Astrocyte of the spinal cord (primary cell): ENCODE results near the gene CDC42BPB.

Experiments
- DNase-seq: peaks from one replicate; pipeline ENCODE4 v3.0.0; 2011; ENCODE audit warnings: low read depth, low spot score
- H3K4me3 ChIP-seq: 2 replicates; pipeline ENCODE4 v1.5.1; 2011; ENCODE audit warnings: low read depth, mild to moderate bottlenecking, low read length, moderate library complexity
- CTCF ChIP-seq: IDR thresholded peaks from 2 replicates; pipeline ENCODE4 v1.5.1; 2012; ENCODE audit warnings: low read depth, mild to moderate bottlenecking, low read length, inconsistent platforms
- in situ Hi-C: cut with HindIII; loops from 2 replicates; pipeline ENCODE4 v1.10.0; 2017; ENCODE audit warnings: low sequenced_read_pairs

The CDC42BPB gene

DNA sequence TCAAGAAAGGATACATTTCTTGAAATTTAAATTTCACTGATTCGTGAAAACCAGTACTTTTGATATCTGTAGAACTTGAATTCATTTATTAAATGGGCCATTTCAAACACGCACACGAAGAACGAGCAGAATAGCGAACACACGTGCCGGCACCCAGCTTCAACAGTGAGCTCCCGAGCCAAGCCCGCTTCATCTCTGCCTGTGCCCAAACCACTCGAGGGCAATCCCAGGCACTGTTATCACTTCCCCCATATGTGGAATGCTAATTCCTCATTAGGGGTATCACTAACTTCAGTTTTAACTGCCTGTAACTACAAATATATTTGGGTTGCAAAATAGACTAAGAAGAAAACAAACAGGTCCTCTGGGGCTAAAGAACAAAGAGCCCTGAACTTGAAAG is 86.9 kb downstream of the CDC42BPB start:
- no peak for TF ChIP-seq CTCF
- in situ Hi-C loops = no loop called here
- no peak overlapping the region for H3K4me3 ChIP-seq
- DNase-seq = no peak

DNA sequence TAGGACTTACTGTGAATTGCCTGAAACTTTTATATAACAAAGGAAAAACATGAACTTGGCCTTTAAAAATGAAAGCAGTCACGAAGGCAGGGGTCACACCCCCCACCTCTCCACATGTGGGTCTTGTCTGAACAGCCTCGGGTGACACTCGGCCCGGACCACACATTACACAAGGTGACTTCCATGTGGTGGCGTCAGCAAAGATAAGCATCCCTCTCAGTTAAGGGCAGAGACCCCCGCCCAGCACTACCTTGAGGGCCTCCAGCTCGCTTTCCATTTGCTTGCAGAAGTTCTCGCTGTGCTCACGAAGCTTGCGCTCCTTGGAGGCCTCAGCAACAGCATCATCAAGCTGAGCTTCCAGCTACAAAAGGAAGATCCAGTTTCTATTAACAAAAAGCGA is 87.4 kb downstream of the CDC42BPB start:
- in situ Hi-C loops = no loop called here
- no peak for DNase-seq
- no peak overlapping the region for H3K4me3 ChIP-seq
- TF ChIP-seq CTCF = no peak

GRCh38 chr14:102969060-102969791 is 88.1 kb downstream of the CDC42BPB start:
- TF ChIP-seq CTCF = no peak
- no peak for DNase-seq
- H3K4me3 ChIP-seq = no peak overlapping the region
- in situ Hi-C loops = no loop called here

GRCh38 chr14:102968306-102968705 is 89.0 kb downstream of the CDC42BPB start:
- in situ Hi-C loops = no loop called here
- no peak for DNase-seq
- no peak for TF ChIP-seq CTCF
- H3K4me3 ChIP-seq = no peak overlapping the region

GRCh38 chr14:102967506-102967795 is 89.9 kb downstream of the CDC42BPB start:
- in situ Hi-C loops = no loop called here
- DNase-seq = no peak
- TF ChIP-seq CTCF = no peak
- H3K4me3 ChIP-seq = no peak overlapping the region

DNA sequence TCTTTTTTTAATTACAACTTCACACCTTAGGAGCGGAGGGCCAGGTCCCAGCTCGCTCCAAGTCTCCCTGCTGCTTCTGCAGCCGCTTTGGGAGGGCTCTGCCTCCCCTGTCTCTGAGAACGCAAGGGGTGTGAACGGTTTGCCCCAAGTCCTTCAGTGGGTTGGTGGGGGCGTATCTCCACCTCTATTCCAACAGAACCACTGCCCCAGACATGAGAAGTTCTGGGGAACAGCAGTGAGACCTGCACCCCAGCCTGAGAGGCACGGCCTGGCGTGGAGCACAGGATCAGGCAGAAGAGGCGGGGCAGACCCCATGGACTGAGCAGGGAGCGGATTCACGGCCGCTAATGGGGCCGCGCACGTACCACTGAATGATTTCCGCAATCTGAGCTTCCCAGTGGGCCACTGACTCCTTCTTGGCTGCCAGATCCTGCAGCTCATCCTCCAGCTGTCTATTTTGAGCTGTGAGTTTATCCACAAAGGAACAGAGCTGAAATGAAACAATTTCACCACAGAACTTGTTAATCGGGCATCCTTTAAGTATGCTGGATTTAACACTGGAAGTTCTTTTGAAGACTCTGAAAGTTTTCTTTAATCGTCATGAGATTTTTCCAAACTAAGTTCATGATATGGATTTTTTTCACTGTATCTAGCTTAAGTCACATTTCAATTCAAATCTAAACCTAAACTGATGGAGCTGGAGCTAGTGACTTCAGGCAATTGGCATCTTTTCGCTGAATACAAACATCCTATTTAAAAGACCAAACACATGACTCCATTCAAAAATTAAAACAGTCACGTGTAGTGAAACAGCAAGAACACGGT is 90.5 kb downstream of the CDC42BPB start:
- TF ChIP-seq CTCF = no peak
- in situ Hi-C loops = no loop called here
- no peak overlapping the region for H3K4me3 ChIP-seq
- DNase-seq = no peak
